ENCODE data around the gene PFKL.
A peak's percentile ranks its signal among the peaks of the same experiment; 100 is the strongest.
"Not testable (repeated sequence)": the region's sequence is repeated elsewhere in the genome, so short reads cannot be mapped to it uniquely, and the experiment has no call there.

Gene PFKL

GRCh38 chr21:44295163-44295573 lies 4.7 kb upstream of the PFKL start:
- no peak for DNase-seq

GRCh38 chr21:44295646-44296045 lies 4.2 kb upstream of the PFKL start:
- no peak for DNase-seq

GRCh38 chr21:44296103-44296519 lies 3.7 kb upstream of the PFKL start:
- no peak for DNase-seq

- no peak for DNase-seq
These were observed 2.9 kb upstream of the PFKL start for GRCh38 chr21:44296916-44297315.

- DNase-seq = peak; percentile 57
These were observed 2.1 kb upstream of the PFKL start for GRCh38 chr21:44297525-44298290.

GRCh38 chr21:44298301-44298700 lies 1.6 kb upstream of the PFKL start:
- DNase-seq = no peak

GRCh38 chr21:44299085-44299457 lies 782 bp upstream of the PFKL start:
- DNase-seq = no peak

GRCh38 chr21:44300262-44300959 lies 558 bp downstream of the PFKL start:
- DNase-seq = peak; percentile 37

- DNase-seq = no peak
These were observed 1.3 kb downstream of the PFKL start for GRCh38 chr21:44301141-44301540.

- DNase-seq = no peak
These were observed 2.1 kb downstream of the PFKL start for GRCh38 chr21:44301961-44302406.

- DNase-seq = not testable (repeated sequence)
These were observed 2.9 kb downstream of the PFKL start for GRCh38 chr21:44302573-44303401.

GRCh38 chr21:44303490-44303981 lies 3.7 kb downstream of the PFKL start:
- DNase-seq = no peak

- DNase-seq = no peak
These were observed 4.3 kb downstream of the PFKL start for GRCh38 chr21:44304011-44304616.

- peak; percentile 24 for DNase-seq
These were observed 5.0 kb downstream of the PFKL start for GRCh38 chr21:44304877-44305293.

GRCh38 chr21:44305691-44306090 lies 5.8 kb downstream of the PFKL start:
- no peak for DNase-seq

- DNase-seq = no peak
These were observed 7.3 kb downstream of the PFKL start for GRCh38 chr21:44306936-44307704.

- DNase-seq = no peak
These were observed 11.0 kb downstream of the PFKL start for GRCh38 chr21:44310628-44311507.

- no peak for DNase-seq
These were observed 12.2 kb downstream of the PFKL start for GRCh38 chr21:44312089-44312488.

- no peak for DNase-seq
These were observed 12.9 kb downstream of the PFKL start for GRCh38 chr21:44312716-44313115.

GRCh38 chr21:44313451-44313850 lies 13.6 kb downstream of the PFKL start:
- DNase-seq = no peak

GRCh38 chr21:44314128-44314527 lies 14.3 kb downstream of the PFKL start:
- no peak for DNase-seq
